ENCODE measurements around the gene LMLN.
"Not testable (repeated sequence)": the region's sequence is repeated elsewhere in the genome, so short reads cannot be mapped to it uniquely, and the experiment has no call there.

Gene LMLN

GRCh38 chr3:197959891-197960693, at the start of gene LMLN:
TSS of gene LMLN (plus strand) at chr3:197960217. CDS start at chr3:197960246, 29 bp downstream.
- peak; percentile 93 for DNase-seq

GRCh38 chr3:197912741-197913476, 47.1 kb upstream of the LMLN start:
- DNase-seq: no peak

- DNase-seq: no peak
Observed at GRCh38 chr3:197913641-197914380, 46.2 kb upstream of the LMLN start.

GRCh38 chr3:197921429-197922275, 38.4 kb upstream of the LMLN start:
- not testable (repeated sequence) for DNase-seq

- DNase-seq: no peak
Observed at GRCh38 chr3:197926418-197926817, 33.6 kb upstream of the LMLN start.

GRCh38 chr3:197927578-197927977, 32.4 kb upstream of the LMLN start:
- DNase-seq: not testable (repeated sequence)

- DNase-seq: no peak
Observed at GRCh38 chr3:197936819-197937384, 23.1 kb upstream of the LMLN start.

GRCh38 chr3:197940745-197941384, 19.2 kb upstream of the LMLN start:
- no peak for DNase-seq

- DNase-seq: no peak
Observed at GRCh38 chr3:197942956-197943556, 17.0 kb upstream of the LMLN start.

- DNase-seq: no peak
Observed at GRCh38 chr3:197949191-197949777, 10.7 kb upstream of the LMLN start.

- peak; percentile 78 for DNase-seq
Observed at GRCh38 chr3:197949778-197950676, 10.0 kb upstream of the LMLN start, which contains the start of gene RPL35A. TSS of gene RPL35A (plus strand) at chr3:197950190. CDS start at chr3:197950968, 778 bp downstream.

- DNase-seq: no peak
Observed at GRCh38 chr3:197950677-197951061, 9.3 kb upstream of the LMLN start.

GRCh38 chr3:197951392-197951990, 8.5 kb upstream of the LMLN start:
- DNase-seq: no peak

- DNase-seq: no peak
Observed at GRCh38 chr3:197952440-197952839, 7.6 kb upstream of the LMLN start.

GRCh38 chr3:197953325-197953724, 6.7 kb upstream of the LMLN start:
- no peak for DNase-seq

- no peak for DNase-seq
Observed at GRCh38 chr3:197953881-197954280, 6.1 kb upstream of the LMLN start.

- no peak for DNase-seq
Observed at GRCh38 chr3:197955892-197956477, 4.0 kb upstream of the LMLN start.

GRCh38 chr3:197956626-197956988, 3.4 kb upstream of the LMLN start:
- no peak for DNase-seq

GRCh38 chr3:197957790-197958133, 2.3 kb upstream of the LMLN start:
- DNase-seq: no peak

Data from activated gamma-delta T cell treated with Interleukin-2 at 50 U/mL for 16 hours (primary cell).